ENCODE data around the gene KLF3.

The KLF3 gene

DNA sequence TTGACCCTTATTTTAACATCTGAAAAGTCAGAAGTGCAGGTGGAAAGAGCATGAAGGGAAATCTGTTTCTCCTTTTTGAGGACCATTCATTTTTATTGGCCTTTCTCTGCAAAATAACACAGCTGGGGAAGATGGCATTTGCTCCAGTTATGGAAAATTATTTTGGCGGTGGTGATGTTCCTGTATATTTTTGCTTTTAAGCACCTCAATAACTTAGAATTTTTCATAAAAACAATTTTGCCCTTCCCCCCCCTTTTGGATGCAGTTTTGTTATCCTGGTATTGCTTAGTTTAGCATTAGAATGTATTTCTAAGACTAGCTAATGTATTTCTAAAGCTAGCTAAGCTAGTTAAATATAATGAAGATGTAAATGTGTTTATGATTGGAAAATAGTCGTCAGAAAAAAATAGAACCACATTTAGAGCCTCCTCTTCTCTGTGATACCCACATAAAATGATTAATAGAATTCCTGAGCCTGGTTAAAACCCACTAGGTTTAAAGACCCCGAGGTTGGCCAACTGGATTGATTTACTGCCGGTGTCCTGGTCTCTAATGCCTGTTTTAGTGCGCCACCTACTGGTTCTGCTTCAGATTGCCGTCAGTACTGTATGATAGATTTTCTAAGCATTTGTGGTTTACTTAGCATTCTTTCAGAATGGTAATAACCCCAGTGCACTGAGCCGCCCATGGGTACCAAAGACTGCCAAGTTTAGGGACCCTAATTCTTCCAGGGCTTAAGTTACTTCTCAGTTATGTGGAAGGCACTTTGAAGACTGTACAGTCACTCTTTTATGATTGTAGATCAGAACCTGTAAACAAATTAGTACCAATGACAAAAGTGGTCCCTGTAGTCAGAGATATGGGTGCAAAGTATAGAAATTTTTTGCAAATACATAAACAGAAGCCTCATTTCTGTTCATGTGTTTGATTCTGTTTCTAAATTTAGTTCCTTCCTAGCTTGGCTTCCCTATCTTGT is 11.4 kb downstream of the KLF3 start:
- peak; percentile 76 for DNase-seq

DNA sequence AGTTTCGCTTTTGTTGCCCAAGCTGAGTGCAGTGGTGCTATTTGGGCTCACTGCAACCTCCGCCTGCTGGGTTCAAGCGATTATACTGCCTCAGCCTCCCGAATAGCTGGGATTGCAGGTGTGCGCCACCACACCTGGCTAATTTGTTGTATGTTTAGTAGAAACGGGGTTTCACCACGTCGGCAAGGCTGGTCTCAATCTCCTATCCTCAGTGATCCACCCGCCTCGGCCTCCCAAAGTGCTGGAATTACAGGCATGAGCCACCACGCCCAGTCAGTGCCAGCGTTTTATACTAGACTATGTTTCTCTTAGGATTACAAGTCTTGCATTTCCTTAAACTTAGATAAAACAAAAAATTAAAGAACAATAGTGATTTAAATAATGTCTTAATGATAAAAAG is 13.0 kb downstream of the KLF3 start:
- no peak for DNase-seq

DNA sequence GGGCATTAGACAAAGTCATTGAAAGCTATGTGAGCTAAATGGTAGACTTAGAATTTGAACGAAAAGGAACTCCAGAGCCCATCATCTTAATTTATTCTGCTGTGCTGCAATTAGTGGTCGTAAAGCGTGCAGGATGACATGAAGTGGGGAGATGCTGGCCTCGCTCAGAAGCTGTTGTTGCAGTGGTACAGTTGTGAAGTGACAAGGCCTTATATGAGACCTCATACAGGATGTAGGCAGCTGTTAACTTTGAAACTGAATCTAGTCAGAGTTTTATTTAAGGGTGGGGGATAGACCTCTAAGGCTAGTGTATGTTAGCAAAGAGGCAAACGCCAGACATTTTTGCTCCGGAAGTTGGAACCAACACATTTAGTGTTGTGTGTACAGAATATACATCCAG is 13.4 kb downstream of the KLF3 start:
- no peak for DNase-seq

DNA sequence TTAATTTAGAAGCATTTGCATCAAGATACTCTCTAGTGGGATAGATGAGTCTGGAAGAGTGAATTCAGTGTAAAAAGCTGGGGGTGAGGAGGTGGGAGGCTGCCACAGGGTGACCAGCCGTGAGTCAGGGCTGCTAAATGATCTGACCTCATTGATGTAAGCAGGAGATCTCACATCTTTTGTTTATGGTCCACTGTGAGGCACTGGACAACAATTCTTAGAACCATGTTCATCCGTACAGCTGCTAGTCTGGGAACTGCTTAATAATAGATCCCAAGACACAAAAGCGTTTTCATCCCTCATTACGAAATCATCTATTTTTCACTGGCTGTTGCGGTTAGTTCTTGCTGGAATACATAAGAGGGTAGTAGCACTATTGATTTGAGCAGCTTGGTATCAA is 14.1 kb downstream of the KLF3 start:
- DNase-seq, result no peak

DNA sequence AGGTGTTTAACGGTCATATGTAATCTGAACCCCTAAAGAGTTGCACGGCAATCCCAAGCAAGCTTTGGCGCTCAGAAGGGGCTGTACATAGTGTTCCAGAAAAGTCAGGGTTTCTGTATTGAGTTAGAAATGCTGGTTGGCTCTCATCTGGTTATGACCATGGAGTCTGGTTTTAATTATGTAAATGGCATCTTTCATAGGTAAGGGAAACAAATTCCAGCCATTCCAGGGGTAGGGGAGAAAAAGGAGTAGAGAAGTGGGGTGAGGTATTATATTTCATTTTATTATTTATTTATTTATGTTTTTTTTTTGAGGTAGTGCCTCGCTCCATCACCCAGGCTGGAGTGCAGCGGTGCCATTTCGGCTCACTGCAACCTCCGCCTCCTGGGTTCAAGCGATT is 15.9 kb downstream of the KLF3 start:
- no peak for DNase-seq

DNA sequence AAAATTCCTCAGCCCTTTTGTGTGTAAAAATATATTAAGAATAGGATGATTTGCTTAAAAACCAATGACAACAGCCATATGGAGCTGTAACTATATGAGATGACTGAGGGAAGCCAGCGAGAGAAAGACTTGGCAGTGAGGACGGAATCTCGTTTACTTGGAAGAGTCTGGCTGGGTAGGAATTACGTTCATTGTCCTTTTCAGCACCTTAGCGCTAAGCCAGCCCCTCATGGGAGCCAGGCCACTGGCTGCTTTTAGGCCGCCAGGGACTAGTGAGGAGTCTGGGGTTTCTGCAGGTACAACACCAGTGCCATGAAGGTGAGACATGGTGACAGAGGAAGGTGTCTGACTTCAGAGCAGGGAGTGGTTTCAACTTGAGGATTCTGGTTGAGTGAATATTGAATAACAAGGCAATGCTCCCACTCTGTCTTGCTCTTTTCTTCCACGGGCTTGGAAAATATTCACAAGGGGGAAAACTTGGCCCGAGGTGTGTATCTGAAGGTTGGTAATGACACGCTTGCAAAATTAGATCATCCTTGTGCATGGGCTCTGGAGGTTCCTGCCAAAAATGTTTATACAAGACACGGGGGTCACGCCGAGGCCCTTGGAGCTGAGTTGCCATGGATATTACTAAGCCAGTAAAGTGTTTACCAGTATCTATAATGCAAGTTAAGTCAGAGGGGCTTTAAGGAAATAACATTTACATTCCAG is 17.4 kb downstream of the KLF3 start:
- DNase-seq, result no peak

DNA sequence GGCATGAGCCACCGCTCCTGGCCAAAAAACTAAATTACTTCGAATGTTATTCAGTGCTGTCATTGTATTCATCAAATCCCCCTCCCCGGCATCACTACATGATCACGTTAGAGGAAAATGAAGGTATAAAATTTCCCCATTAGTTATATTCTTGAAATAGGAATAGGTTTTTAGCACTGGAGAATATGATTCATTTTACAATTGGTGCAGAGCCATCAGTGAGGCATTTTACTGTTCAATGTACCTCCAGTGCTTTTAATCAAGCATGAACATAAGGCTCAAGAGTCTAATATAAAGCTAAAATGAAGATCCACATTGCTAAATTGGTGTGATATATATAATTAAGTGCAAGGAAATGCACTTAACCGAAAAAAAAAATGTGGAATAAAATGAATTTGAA is 18.3 kb downstream of the KLF3 start:
- no peak for DNase-seq

DNA sequence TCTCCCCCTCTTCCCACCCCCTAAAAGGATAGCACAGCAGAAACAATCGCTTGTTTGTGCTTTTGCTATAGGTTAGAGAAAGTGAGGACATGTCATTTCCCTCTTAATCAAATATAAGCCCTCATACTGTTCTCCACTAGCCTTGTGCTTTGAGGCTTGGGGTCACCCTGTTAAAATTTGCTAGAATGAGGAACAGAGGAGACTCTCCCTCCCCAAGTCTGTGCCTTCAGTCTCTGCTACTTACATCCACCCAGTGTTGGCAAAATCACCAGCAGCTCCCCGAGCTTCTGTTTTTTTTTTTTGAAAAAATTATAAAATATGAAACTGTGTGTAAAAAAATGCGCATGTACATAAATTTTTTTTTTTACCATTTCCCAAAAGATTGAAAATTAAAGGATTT is 19.3 kb downstream of the KLF3 start:
- no peak for DNase-seq

DNA sequence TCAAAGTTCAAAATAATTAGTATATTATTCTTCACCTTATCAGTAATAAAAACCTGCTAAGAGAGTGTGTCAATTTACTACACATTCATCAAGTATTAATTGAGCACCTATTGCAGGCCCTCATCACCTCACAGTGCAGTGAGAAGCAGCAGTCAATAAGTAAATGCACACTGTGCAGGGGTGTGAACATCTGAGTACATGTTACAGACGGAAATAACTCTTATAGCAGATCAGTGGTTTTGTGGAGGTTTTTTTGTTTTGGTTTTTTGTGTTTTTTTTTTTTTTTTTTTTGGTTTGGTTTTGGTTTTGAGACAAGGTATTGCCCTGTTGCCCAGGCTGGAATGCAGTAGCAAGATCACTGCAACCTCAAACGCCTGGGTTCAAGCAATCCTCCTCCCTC is 20.3 kb downstream of the KLF3 start:
- DNase-seq, result no peak

DNA sequence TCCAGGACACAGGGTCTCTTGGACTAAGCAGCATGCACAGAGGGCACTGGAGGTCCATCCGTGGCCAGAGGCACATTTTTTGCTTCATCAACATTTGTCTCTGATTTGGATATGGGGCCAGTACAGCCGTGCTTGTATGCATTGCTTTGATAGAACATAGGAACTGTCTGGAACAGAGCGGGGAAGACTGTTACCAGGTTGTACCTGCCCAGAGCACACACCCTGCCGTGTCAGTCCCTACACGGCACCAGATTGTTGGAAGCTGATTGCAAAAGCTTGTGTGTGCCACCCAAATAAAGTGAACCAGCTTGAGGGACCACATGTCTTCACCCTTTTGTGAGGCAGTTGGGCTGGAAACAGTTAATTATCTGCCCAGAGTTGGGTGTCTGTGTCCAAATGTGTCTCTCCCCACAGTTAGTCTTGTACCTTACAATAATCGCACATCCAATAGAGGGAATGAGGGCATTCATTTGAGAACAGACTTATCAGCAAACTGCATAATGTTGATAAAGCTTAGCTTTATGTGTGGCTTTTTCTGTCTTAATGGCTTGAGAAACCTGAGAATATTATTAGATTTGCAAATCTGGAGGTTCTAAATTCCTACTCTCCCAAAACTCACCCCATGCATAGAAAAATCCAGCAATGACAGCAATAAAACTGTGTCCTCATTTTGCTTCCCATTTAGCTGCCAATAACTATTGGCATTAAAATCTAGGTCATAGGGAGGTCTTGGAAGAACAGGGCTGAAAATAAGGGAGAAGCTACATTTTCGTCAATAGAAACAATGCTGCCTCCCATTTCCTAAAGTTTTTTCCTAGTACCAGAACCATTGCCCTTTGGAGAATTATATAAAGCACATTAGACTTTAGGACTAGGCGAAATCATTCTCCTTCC is 21.2 kb downstream of the KLF3 start:
- DNase-seq, result no peak

DNA sequence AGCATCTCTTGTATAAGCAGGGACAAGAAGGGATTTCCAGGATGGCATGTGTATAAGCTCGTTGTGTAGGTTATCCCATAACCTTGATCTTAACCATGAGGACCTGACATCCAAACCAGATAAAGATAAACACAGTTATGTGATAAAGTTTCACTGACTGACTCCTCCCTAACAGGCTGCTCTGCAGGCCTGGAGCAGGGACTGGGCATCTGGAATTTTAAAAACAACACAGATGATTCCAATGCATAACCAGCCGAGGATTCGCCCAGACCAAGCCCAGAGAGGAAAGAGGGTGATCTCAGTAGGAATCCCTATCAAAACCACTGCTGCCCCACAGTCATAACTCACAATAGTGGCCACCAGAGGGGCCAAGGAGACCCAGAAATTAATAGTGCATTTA is 22.7 kb downstream of the KLF3 start:
- no peak for DNase-seq

DNA sequence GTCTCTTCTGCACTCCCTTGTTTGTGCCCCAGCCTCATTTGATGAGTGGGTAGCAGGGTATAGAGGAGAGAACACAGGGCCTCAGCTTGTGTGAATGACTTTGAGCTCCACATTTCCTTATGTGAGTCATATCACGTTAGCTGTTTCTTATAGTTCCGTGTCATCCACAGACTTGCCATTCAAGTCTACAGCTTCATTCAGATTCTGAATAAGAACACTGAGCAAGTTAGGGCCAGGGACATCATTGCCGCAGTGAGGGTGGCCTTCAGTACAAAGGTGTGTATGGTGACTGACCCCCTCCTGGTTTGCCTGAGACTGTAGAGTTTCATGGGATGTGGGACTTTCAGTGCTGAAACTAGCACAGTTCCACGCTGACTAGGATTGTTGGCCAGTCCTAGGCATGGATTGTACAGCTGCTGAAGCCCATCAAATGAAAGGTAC is 23.6 kb downstream of the KLF3 start:
- DNase-seq, result no peak

DNA sequence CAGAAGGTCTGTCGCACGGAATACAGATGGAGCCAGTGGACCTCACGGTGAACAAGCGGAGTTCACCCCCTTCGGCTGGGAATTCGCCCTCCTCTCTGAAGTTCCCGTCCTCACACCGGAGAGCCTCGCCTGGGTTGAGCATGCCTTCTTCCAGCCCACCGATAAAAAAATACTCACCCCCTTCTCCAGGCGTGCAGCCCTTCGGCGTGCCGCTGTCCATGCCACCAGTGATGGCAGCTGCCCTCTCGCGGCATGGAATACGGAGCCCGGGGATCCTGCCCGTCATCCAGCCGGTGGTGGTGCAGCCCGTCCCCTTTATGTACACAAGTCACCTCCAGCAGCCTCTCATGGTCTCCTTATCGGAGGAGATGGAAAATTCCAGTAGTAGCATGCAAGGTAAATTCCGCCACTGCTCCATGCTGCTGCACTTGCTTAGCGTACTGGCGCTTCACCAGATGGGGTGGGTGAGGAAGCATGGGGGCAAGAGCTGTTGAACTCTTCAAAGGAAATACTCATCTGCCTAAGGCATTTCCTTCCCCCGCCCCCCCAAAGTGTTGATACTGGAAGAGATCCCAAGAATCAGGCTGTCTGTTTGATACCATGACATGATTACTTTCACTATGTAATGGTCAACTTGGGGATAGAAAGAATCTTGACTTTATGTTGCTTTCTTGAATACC is 24.8 kb downstream of the KLF3 start:
- no peak for DNase-seq

DNA sequence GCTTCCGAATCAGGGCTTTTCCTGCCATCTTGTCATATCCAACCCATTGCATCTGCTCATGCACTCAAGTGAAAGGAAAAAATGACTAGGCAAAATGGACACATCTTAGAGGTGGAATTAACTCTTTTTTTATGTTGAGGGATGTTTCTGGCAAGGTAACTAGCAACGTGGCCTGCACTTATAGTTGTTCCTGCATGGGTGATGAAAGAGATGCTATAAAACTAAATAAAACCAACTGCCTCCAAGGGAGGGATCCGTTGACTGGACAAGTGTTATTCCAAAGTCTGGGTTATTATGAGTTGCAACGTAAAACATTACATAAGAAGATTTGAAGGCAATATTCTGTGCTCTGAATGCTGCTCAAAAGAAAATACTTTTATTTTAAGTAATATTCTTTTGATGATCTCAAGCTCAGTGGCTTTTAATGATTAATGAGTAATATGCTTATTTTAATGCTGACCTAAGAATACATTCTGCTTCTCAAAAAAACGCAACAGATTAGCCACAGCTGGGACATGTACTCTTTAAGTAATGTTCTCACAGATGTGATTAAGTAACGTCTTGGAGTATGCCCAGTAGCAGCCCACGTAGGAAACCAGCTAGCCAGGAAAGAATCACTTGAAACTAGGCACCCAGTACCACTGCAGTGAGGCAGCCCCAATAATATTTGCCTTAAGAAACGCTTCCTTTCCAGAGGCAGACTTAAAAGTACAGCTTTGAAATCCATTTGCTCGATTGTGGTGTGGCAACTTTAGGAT is 27.4 kb downstream of the KLF3 start:
- no peak for DNase-seq

DNA sequence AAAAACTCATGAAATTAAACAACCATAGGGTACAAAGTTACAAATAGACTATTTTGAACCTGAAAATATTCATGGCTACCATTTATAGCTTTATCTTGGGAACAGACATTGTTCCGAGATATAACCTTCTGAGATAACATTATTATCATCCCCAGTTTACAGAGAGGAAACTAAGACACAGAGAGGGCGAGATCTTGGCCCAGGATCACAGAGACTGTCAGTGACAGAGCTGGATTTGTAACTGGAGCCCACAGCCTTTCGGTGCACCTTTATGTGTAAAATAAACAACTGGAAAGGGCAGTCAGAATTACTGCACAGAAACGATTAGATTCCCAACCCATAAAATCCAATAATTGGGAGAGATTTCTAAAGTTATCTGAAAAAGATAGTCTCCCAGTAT is 28.4 kb downstream of the KLF3 start:
- DNase-seq, result no peak

DNA sequence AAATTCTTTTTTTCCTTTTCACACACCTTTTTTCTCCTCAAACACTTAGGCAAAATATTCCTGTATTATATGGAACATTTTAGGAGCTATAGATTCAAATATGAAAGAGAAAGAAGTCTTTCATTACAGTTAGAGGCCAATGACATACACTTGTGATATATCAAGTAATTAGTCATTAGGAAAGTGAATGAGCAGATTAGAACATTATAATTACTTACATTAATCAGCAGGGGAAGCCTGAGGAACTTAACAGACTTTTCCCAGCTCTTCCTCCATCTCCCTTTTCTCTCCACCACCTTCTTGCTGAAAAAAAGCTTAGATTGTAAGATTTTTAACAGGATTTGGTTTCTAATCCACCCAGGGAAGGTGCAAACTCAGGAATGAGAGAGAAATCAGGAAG is 29.6 kb downstream of the KLF3 start:
- DNase-seq, result no peak

DNA sequence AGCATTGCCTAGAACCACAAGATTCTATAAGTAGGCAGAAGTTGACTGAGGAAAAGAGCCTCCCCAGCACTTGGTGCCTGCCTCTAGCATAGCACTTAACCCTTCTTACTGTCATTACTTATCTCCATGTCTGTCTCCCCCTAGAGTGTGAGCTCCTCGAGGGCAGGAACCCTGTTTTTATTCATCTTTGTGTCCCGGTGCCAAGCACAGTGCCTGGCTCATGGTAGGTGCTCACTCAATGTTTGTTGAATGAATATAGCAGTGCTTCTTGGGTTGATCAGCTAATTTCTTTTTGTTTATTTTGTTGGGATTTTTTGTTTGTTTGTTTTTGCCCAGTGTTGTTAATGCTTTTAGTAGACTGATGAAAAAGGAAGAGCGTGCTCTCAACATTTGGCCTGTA is 30.3 kb downstream of the KLF3 start:
- DNase-seq, result no peak

DNA sequence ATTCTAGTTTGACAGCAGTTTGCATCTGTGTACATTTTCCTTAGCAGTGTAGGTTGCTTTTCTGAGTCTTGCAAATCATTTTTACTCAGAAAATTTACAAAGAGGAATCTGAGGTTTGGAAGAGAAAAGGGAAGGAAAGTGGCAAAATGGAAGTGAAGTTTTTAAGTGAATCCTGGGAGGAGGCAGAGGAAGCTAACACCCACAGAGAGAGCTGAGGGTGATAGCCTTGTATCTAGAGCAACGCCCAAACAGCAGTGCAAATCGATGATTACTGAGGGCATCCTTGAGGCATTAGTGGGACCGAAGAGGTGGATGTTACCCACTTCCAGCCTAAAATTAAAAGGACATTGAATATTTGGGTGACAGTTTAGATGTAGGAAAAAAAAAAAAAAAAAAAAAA is 31.8 kb downstream of the KLF3 start:
- DNase-seq, result no peak

DNA sequence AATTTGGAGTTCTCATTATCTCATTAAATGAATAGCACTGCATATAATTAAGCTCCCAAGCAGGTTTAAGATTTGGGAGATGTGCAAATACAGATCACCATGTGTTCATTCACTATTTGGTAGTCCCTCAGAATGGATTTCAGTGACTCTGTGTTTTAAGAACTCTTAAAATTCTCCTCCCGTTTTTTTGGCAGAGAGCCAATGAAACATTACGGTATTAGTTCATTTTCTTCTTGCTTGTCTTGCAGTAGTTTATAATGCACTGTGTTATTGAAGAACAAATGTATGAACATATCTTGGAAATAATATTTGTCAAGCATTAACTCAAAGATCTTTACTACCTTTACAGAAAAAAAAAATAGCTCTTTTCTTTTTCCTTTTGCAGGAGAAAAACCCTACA is 32.7 kb downstream of the KLF3 start:
- DNase-seq, result no peak

DNA sequence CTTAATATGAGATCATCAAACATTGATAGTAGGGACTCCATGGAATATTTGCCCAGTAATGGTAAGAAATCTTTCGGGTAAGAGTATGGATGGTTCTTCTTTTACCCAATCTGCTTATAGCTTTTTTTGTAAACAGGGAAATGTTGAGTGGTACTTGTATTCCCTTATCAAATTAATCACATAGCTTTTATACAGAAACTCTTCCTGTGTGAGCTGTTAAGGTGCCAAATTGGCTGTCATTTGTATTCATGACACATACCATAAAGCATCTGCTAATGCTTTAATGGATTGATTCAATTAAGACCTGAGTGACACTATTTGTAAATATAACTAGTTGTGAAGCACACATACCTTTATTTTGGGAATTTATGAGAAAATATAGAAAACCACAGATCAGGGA is 34.2 kb downstream of the KLF3 start:
- DNase-seq, result no peak

DNA sequence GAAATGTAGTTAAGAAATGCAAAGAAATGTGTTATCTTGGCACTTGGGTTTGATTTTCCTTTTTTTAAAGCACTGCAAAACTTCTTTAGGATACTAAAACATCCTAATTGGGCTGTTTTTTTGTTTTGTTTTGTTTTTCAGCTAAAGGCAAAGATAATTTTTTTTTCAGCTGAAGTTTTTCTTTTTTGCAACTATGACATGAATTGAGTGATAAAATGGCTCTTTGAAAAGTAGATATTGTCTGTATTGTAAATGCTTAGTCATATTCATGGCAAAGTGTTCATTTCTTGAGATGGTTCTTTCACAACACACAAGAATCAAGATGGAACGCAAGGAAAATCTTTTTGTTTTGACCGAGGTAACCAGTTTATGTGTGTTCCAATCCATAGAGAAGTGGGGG is 35.1 kb downstream of the KLF3 start:
- no peak for DNase-seq

DNA sequence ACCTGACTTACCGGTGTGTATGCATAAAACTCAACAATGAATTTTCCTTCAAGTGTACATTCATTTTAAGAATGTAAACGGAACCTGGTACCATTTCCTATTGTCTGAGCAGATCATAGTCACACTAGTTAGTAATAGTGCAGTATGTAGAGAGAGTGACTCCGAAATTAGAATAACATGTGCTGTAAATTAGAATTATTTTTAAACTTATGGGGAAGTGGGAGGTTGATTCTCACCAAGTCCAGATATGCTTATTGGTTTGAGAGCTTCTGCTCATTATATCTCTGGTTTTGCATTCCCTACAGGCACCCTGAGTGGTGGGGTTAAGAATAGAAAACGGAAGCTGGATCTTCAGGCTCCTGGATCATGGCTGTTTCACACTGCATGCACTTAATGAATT is 39.6 kb downstream of the KLF3 start:
- no peak for DNase-seq
